ENCODE measurements around the gene NANS. TPM values are rescaled to one million over a fixed set of nuclear protein-coding genes. Genes with fewer than 3 reads are reported as not detected.

The NANS gene
- total RNA-seq, 1 donor from 2014 or later, result 54.8 TPM

DNA sequence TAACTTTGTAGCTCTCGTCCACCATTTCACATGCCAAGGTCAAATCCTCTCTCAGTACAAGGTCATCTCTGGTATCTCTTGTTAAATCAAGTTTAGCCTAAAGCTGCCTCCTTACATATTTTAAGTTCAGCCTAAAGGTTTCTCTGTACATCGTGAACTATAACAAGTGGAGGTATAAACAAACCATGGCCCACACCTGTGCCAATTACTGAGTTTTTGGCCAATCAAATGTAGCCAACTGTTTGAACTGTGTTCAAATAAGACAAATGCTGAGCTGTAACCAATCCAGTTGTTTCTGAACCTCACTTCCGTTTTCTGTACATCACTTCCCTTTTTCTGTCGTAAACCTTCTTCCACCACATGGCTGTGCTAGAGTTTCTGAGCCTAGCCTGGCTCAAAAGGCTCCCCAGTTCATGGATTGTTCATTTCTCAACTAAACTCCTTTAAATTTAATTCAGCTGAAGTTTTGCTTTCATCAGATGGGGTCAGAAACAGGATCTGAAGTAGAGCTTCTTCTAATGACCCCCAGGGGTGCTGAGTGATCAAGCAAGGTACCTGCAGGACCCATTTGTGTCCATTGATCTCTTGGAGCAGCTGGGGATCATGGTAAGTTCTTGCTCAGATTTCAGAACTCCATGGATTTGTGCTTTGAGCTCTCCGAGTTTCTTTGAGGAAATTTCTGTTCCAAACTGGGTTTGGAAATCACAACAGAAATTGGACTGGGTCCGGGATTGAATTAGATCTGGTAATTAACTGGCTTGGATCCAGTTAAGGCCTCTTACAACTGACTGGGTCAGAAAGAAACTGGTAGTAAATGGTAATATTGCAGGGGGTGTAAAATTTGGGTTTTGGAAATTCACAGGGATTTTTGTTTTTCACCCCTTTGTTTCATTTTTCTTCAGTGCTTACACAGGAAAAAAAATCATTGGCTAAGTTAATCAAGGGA is 11.0 kb upstream of the NANS start:
- no peak for TF ChIP-seq CTCF (IDR thresholded peaks at IDR 0.05)
- Mint-ChIP-seq H3K27me3 (ENCODE audit: low read depth) (peaks cover 4% of the 10 kb centered on the region), H3K4me3 (ENCODE audit: unreplicated experiment) (no peak overlapping the region), H3K36me3 (ENCODE audit: low read depth) (no peaks in the 10 kb centered on the region), H3K4me1 (ENCODE audit: low read depth) (no peaks in the 10 kb centered on the region), H3K27ac (ENCODE audit: unreplicated experiment) (no peak overlapping the region), H3K9me3 (ENCODE audit: low read depth) (no peaks in the 10 kb centered on the region)
- DNase-seq (ENCODE audit: low spot score), result no peak

- Mint-ChIP-seq H3K9me3 (ENCODE audit: low read depth) (no peaks in the 10 kb centered on the region), H3K36me3 (ENCODE audit: low read depth) (no peaks in the 10 kb centered on the region)
Observed at GRCh38 chr9:98046180-98046543, 10.4 kb upstream of the NANS start.

DNA sequence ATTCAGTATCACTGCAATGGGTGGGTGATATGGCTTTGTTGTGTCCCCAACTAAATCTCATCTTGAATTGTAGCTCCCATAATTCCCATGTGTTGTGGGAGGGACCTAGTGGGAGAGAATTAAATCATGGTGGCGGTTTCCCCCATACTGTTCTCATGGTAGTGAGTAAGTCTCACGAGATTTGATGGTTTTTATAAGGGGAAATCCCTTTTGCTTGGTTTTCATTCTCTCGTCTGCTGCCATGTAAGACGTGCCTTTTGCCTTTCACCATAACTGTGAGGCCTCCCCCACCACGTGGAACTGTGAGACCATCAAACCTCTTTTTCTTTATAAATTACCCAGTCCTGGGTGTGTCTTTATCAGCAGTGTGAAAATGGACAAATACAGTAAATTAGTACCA is 9.5 kb upstream of the NANS start:
- Mint-ChIP-seq H3K4me1 (ENCODE audit: low read depth) (no peaks in the 10 kb centered on the region), H3K4me3 (ENCODE audit: unreplicated experiment) (no peak overlapping the region), H3K27me3 (ENCODE audit: low read depth) (peaks cover 4% of the 10 kb centered on the region), H3K36me3 (ENCODE audit: low read depth) (no peaks in the 10 kb centered on the region), H3K9me3 (ENCODE audit: low read depth) (no peaks in the 10 kb centered on the region), H3K27ac (ENCODE audit: unreplicated experiment) (no peak overlapping the region)
- no peak for TF ChIP-seq CTCF (IDR thresholded peaks at IDR 0.05)
- DNase-seq (ENCODE audit: low spot score), result no peak

More at GRCh38 chr9:98046180-98046543, 10.4 kb upstream of the NANS start:
- Mint-ChIP-seq H3K27me3 (ENCODE audit: low read depth) (peaks cover 4% of the 10 kb centered on the region), H3K27ac (ENCODE audit: unreplicated experiment) (no peak overlapping the region), H3K4me1 (ENCODE audit: low read depth) (no peaks in the 10 kb centered on the region), H3K4me3 (ENCODE audit: unreplicated experiment) (no peak overlapping the region)
- DNase-seq (ENCODE audit: low spot score), result no peak
- TF ChIP-seq CTCF (IDR thresholded peaks at IDR 0.05), result no peak

GRCh38 chr9:98049288-98050072 is 7.1 kb upstream of the NANS start:
- Mint-ChIP-seq H3K27me3 (ENCODE audit: low read depth) (no peaks in the 10 kb centered on the region), H3K4me3 (ENCODE audit: unreplicated experiment) (no peak overlapping the region), H3K36me3 (ENCODE audit: low read depth) (no peaks in the 10 kb centered on the region), H3K4me1 (ENCODE audit: low read depth) (no peaks in the 10 kb centered on the region), H3K27ac (ENCODE audit: unreplicated experiment) (no peak overlapping the region), H3K9me3 (ENCODE audit: low read depth) (no peaks in the 10 kb centered on the region)
- TF ChIP-seq CTCF (IDR thresholded peaks at IDR 0.05), result no peak
- no peak for DNase-seq (ENCODE audit: low spot score)

DNA sequence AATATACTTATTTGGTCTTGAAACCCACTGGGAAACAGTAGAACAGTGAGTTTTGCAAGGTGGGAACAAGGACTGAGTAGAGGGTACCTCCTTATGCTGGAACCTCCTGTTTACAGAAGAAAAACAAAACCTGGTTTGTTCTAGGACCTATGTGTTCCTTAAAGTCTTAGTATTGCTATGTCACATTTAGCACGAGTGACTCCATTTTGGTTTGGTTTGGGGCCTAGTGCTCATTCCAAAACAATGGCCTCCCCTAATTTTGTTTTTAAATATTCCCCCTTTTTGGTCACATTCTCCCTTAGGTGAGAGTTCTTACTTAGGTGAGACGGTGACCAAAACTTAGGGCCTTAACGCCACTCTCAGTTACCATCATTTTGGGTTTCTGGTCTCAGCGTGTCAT is 6.2 kb upstream of the NANS start:
- no peaks in the 10 kb centered on the region for H3K4me1 Mint-ChIP-seq (ENCODE audit: low read depth)
- H3K27me3 Mint-ChIP-seq (ENCODE audit: low read depth), result no peaks in the 10 kb centered on the region
- no peaks in the 10 kb centered on the region for H3K9me3 Mint-ChIP-seq (ENCODE audit: low read depth)
- no peak for DNase-seq (ENCODE audit: low spot score)
- H3K36me3 Mint-ChIP-seq (ENCODE audit: low read depth), result no peaks in the 10 kb centered on the region
- no peak overlapping the region for H3K4me3 Mint-ChIP-seq (ENCODE audit: unreplicated experiment)
- no peak for TF ChIP-seq CTCF (IDR thresholded peaks at IDR 0.05)
- H3K27ac Mint-ChIP-seq (ENCODE audit: unreplicated experiment), result no peak overlapping the region
